ENCODE measurements around the gene HSDL1. TPM values are rescaled to one million over a fixed set of nuclear protein-coding genes. Genes with fewer than 3 reads are reported as not detected.

HSDL1 gene
- total RNA-seq, 2 donors from 2014 or later: 21.6 to 34.1 TPM

GRCh38 chr16:84178146-84178765 is 33.3 kb upstream of the HSDL1 start:
- ATAC-seq (no peak), DNase-seq (no peak)
- intact Hi-C loops (cut with DNase I): loop anchor here in 1 of 2 donors (5.0 kb wide), 2 partner anchors 91 to 206 kb away; no protein-coding TSS in a partner anchor

- no peak for DNase-seq
- intact Hi-C loops (cut with DNase I): loop anchor here in 1 of 2 donors (5.0 kb wide), 2 partner anchors 90 to 205 kb away; no protein-coding TSS in a partner anchor
- peak in 1 of 2 donors; percentile 22 for ATAC-seq
Measured at GRCh38 chr16:84177741-84178073, 32.7 kb upstream of the HSDL1 start.

GRCh38 chr16:84176192-84177053 is 31.4 kb upstream of the HSDL1 start:
- peak in 1 of 2 donors; percentile 16 for ATAC-seq
- intact Hi-C loops (cut with DNase I): loop anchor here in 1 of 2 donors (5.0 kb wide), 2 partner anchors 89 to 204 kb away; no protein-coding TSS in a partner anchor
- DNase-seq: no peak

- peak; percentile 75 to 76 for ATAC-seq
- peak; percentile 69 for DNase-seq
- intact Hi-C loops (cut with DNase I): loop anchor here in 1 of 2 donors (5.0 kb wide), 2 partner anchors 88 to 203 kb away; no protein-coding TSS in a partner anchor
Measured at GRCh38 chr16:84175350-84176081, 30.5 kb upstream of the HSDL1 start.

- DNase-seq (no peak), ATAC-seq (no peak)
- intact Hi-C loops (cut with DNase I): loop anchor here in 1 of 2 donors (5.0 kb wide), 1 partner anchor 217 kb away; no protein-coding TSS in a partner anchor
Measured at GRCh38 chr16:84174396-84174795, 29.4 kb upstream of the HSDL1 start.

DNA sequence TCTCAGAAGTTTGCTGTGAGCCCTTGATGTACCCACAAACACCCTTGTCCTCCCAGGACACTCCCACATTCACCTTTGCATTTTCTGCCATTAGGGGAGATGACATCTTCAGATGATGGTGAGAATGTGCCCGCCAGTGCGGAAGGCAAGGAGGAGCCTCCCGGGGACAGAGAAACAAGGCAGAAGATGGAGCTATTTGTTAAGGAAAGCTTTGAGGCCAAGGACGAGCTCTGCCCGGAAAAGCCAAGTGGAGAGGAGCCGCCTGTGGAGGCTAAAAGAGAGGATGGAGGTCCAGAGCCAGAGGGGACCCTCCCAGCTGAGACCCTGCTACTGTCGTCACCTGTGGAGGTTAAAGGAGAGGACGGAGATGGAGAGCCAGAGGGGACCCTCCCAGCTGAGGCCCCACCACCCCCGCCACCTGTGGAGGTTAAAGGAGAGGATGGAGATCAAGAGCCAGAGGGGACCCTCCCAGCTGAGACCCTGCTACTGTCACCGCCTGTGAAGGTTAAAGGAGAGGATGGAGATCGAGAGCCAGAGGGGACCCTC is 24.9 kb upstream of the HSDL1 start:
- ATAC-seq (no peak), DNase-seq (no peak)
- intact Hi-C loops (cut with DNase I): loop anchor here in 1 of 2 donors (5.0 kb wide), 1 partner anchor 213 kb away; no protein-coding TSS in a partner anchor

- intact Hi-C loops (cut with DNase I): no loop called here
- no peak for ATAC-seq
Measured at GRCh38 chr16:84166796-84167695, 22.1 kb upstream of the HSDL1 start.

GRCh38 chr16:84165746-84166145 is 20.8 kb upstream of the HSDL1 start:
- no peak for DNase-seq
- peak in 1 of 2 donors; percentile 58 for ATAC-seq
- intact Hi-C loops (cut with DNase I): no loop called here

More at GRCh38 chr16:84166796-84167695, 22.1 kb upstream of the HSDL1 start:
- DNase-seq: no peak

GRCh38 chr16:84161801-84162200 is 16.8 kb upstream of the HSDL1 start:
- DNase-seq (no peak), ATAC-seq (no peak)
- intact Hi-C loops (cut with DNase I): no loop called here

DNA sequence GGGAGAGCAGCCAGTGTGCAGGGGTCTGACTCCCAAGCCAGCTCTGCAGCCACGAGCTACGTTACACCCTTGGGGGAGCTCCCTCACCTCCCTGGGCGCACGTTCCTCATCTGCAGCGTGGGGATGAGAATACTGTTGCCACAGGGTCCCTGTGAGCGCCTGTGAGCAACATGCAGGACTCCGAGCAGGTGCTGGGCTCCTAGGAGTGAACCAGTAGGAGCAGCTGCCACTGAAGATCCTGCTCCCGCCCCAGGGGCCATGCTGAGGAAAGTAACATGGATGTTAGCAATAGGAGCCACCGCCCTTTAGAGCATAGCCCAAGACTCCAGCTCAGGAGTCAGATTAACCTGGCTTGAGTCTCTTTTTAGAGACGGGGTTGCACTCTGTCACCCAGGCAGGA is 16.1 kb upstream of the HSDL1 start:
- DNase-seq (no peak), ATAC-seq (no peak)
- intact Hi-C loops (cut with DNase I): no loop called here

DNA sequence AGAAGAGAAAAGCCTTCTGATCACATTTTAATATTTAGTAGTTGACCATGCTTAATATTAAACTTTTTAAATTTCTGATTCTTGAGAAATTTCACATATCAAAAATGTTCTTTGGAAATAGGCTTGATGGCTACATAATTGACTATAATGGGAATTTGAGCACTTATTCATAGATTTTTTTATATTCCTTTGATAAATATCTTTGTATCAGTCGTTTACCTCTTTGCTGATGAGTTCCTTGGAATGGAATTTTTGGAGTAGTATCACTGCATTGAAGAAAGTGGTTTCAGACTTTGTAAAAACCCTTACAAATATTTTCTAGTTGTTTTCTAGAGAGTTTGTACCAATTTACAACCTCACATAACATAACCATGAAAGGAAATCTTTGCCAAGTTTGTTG is 14.8 kb upstream of the HSDL1 start:
- ATAC-seq: no peak
- DNase-seq: no peak
- intact Hi-C loops (cut with DNase I): no loop called here

- ATAC-seq (no peak), DNase-seq (no peak)
- intact Hi-C loops (cut with DNase I): no loop called here
Measured at GRCh38 chr16:84159007-84159406, 14.0 kb upstream of the HSDL1 start.

DNA sequence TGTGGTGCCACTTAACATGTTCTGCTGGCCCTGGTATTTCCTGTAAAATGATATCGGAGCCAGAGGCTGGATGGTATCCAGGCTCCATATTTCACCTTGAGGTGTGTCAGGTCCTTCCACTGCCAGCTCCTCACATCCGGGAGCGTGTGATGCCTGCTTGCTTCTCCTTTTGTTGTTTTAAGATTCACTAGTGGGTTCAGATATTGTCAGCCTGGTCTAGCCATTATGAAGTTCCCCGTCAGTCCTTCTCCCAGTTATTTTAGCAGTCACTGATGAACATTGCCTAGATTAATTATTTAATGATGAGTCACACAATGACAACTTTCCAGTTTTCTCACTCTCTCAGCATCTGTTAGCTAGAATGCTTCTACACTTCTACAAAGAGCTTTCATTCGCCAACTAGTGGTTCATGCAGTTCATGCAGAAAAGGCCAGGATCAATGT is 11.4 kb upstream of the HSDL1 start:
- ATAC-seq: peak; percentile 64 to 65
- intact Hi-C loops (cut with DNase I): no loop called here
- DNase-seq: no peak

- DNase-seq (no peak), ATAC-seq (no peak)
- intact Hi-C loops (cut with DNase I): no loop called here
Measured at GRCh38 chr16:84155771-84156170, 10.8 kb upstream of the HSDL1 start.

DNA sequence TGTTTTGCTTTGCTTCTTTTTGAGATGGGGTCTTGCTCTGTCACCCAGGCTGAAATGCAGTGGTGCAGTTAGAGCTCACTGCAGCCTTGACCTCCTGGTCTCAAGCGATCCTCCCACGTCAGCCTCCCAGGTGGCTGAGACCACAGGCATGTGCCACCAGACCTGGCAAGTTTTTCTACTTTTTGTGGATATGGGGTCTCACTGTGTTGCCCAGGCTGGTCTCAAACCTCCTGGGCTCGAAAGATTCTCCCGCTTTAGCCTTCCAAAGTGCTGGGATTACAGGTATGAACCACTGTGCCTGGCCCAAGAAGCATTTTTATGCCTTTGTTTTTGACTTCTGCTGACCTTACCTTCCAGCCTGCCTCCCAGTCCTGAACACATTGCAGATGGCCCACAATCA is 10.2 kb upstream of the HSDL1 start:
- ATAC-seq (no peak), DNase-seq (no peak)
- intact Hi-C loops (cut with DNase I): no loop called here

DNA sequence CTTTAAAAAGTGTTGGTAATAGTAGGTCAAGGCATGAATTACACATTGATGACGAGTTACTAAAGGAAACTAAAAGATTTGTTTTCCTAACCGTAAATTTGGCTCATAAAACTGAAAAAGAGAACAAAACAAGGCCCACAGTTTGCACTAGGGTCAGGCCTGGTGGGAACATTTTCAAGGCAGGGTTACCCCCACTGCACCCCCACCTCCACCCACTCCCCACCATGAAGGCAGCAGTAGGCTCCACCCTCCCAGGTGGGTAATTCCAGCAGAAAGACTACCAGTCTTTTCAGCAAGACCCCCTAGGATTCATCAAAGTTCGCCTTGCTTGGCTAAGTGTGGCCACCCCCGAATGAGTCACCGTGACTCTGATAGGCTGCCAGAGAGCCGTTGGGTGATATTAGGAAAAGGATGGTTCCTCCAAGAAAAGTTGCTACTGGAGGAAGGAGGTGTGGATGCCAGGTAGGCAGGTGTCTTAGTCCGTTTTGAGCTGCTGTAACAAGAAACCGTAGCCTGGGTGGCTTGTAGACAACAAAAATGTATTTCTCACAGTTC is 8.8 kb upstream of the HSDL1 start:
- DNase-seq (no peak), ATAC-seq (no peak)
- intact Hi-C loops (cut with DNase I): no loop called here

DNA sequence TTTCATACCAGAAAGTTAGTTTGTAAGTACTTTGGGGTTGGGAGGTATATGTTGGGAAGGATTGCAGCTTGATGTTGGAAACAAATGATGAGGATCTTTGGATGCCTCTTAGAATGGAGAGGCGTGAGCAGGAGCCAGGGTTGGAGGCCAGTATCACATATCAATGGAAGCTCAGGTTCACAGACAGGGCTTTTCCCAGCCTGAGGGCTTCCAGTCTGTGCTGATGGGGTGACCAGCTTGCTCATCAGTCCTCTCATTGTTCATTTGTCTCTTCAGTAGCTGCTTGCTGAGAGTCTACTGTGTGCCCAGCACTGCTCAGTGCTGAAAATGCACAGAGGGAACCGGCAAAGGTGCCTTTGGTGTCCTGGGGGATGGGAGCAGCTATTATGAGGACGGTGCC is 5.9 kb upstream of the HSDL1 start:
- intact Hi-C loops (cut with DNase I): no loop called here
- ATAC-seq (no peak), DNase-seq (no peak)

All from left cardiac atrium (tissue), 4 donors.